Adrenal gland (tissue), 12 donors: ENCODE results near the gene AP1S2. TPM values are rescaled to one million over a fixed set of nuclear protein-coding genes. Genes with fewer than 3 reads are reported as not detected.

ENCODE experiments used
- DNase-seq, 7 donors: peaks; one replicate each; pipeline ENCODE4 v3.0.0-alpha.2; 2019 to 2020
- H3K27ac ChIP-seq, 5 donors: fragments of 200-600 bp; sonication (generic) in 4 of 5; 1 replicate in 3 of 5; 2 replicates in 2 of 5; pipeline versions ENCODE4 v1.5.1 to v1.8.0; 2016 to 2020; ENCODE audit warnings: mild to moderate bottlenecking in 1 of 5
- H3K27me3 ChIP-seq: fragments of 200-600 bp; 2 replicates; pipeline ENCODE4 v1.8.0; 2021
- H3K36me3 ChIP-seq, 2 donors: fragments of 200-600 bp; replicated peaks in 1 of 2; 1 replicate in 1 of 2; 2 replicates in 1 of 2; pipeline versions ENCODE4 v1.5.1 to v1.8.0; 2018 to 2022
- H3K4me1 ChIP-seq, 2 donors: fragments of 200-600 bp; replicated peaks in 1 of 2; 1 replicate in 1 of 2; 2 replicates in 1 of 2; pipeline versions ENCODE4 v1.5.1 to v1.8.0; 2018 to 2021
- H3K4me3 ChIP-seq, 4 donors: fragments of 200-600 bp; sonication (generic) in 3 of 4; one replicate each; pipeline ENCODE4 v1.5.1; 2016 to 2018
- H3K9me3 ChIP-seq, 3 donors: fragments of 200-600 bp; sonication (generic) in 1 of 3; replicated peaks in 1 of 3; 1 replicate in 2 of 3; 2 replicates in 1 of 3; pipeline versions ENCODE4 v1.5.1 to v1.8.0; 2016 to 2021
- CTCF ChIP-seq, 6 experiments: fragments of 450-650 bp in 4 of 6; fragments of 200-600 bp in 2 of 6; sonication (generic) in 1 of 6; IDR thresholded peaks; 1 replicate in 5 of 6; 2 replicates in 1 of 6; pipeline versions ENCODE4 v1.5.1 to v1.8.0; 2016 to 2021; ENCODE audit warnings: antibody characterized with exemption in 6 of 6, mild to moderate bottlenecking in 2 of 6, moderate library complexity in 1 of 6
- POLR2A ChIP-seq, 2 donors: fragments of 450-650 bp; IDR thresholded peaks; one replicate each; pipeline ENCODE4 v1.6.1; 2017; ENCODE audit warnings: antibody characterized with exemption in 2 of 2, mild to moderate bottlenecking in 2 of 2, moderate library complexity in 1 of 2
- whole genome bisulfite sequencing, 4 donors: extraction: QIAGEN DNeasy Blood & Tissue Kit in 2 of 4; methylation state at CpG; one replicate each; pipeline versions ENCODE4 v1.1.5 to v1.1.7; 2013 to 2017; 5-methylcytosine and 5-hydroxymethylcytosine counted together
- intact Hi-C, 2 donors: fragments of 100-400 bp; cut with DNase I; formaldehyde crosslinking; loops; one replicate each; pipeline versions ENCODE4 v1.14.1 to v1.15.0; 2022 to 2023
- polyA plus RNA-seq, 3 donors: library from polyadenylated mRNA; stranded (reverse); fragments of 200-250 nt in 2 of 3; fragments of 350-450 nt in 1 of 3; fragmentation: Illumina TruSeq in 1 of 3; extraction: RNeasy Lipid Tissue Mini Kit (QIAGEN cat#74804) in 1 of 3; gene quantifications; one replicate each; pipeline ENCODE4 v1.2.3, GENCODE V29; 2013 to 2014
- total RNA-seq, 9 donors: library from RNA; depleted of rRNA in 4 of 9; stranded (reverse); fragments of >200 nt in 4 of 9; fragments of 120-200 nt in 1 of 9; fragmentation: NEBNext Ultra II Directional in 1 of 9; extraction: Animal tissue kit (Norgen Biotek cat#: 25700) in 1 of 9; gene quantifications; one replicate each; pipeline versions ENCODE4 v1.1.0 to v1.2.4, GENCODE V29; 2013 to 2023
- donor health status: healthy with polysubstance abuse.
- donor health status: Bipolar disorder and iron deficiency.
- donor health status: DM: yes; HTN: yes; CAD: no.
- donor health status: DM: no; HTN: no; CAD: no.
- donor health status: DM: no; HTN: no; CAD: no.
- donor health status: DM: yes; HTN: yes; CAD: no.

AP1S2 gene
- total and polyA plus RNA-seq, 12 donors, result 8.8 to 47.1 (median 20.3) TPM

GRCh38 chrX:15781961-15782699 is 72.5 kb downstream of the AP1S2 start:
- peaks cover 0 to 10% of the 10 kb centered on the region in 2 donors for H3K36me3 ChIP-seq
- intact Hi-C loops, result no loop called here
- TF ChIP-seq CTCF (IDR thresholded peaks at IDR 0.05) (no peak), POLR2A (IDR thresholded peaks at IDR 0.05) (no peak)
- no peak overlapping the region for H3K27ac ChIP-seq
- DNase-seq, result no peak
- no peaks in the 10 kb centered on the region for H3K9me3 ChIP-seq
- H3K4me3 ChIP-seq, result no peak overlapping the region
- no peaks in the 10 kb centered on the region for H3K4me1 ChIP-seq
- WGBS, 4 donors, result 71 to 86% (median 77%) methylated on average over 13 of the region's 13 CpGs
- H3K27me3 ChIP-seq, result no peaks in the 10 kb centered on the region

Other genes starting within 250 kb of the AP1S2 start
- gene CLTRN, start 190.0 kb downstream of the AP1S2 start, total RNA-seq, result 1 to 10 TPM in 1 of 9 donors, under 1 TPM in 7, not detected in 1; 0.14 to 1.6 (median 0.50) TPM
- 1 to 10 TPM; 1.3 to 1.8 (median 1.4) TPM for gene CLTRN, start 190.0 kb downstream of the AP1S2 start, polyA plus RNA-seq
- gene CA5B, start 116.5 kb downstream of the AP1S2 start, total RNA-seq, result 10 to 100 TPM in 5 of 9 donors, 1 to 10 TPM in 4; 3.3 to 21.6 (median 13.7) TPM
- gene CA5B, start 116.5 kb downstream of the AP1S2 start, polyA plus RNA-seq, result 1 to 10 TPM; 2.5 to 6.7 (median 4.6) TPM
- gene ZRSR2, start 64.3 kb downstream of the AP1S2 start, total RNA-seq, result 1 to 10 TPM in 8 of 9 donors, not detected in 1; 2.9 to 9.7 (median 7.8) TPM
- gene ZRSR2, start 64.3 kb downstream of the AP1S2 start, polyA plus RNA-seq, result 10 to 100 TPM; 23.7 to 49.1 (median 44.6) TPM